GM23338 (cell line): ENCODE measurements around the gene ARHGEF28. TPM values are rescaled to one million over a fixed set of nuclear protein-coding genes. Genes with fewer than 3 reads are reported as not detected.

Source experiments
- ATAC-seq: fragments of 200-7000 bp; cut with Tn5 transposase; 3 replicates; pipeline ENCODE4 v1.9.1; 2020
- DNase-seq: peaks from one replicate; pipeline ENCODE4 v3.0.0-alpha.2; 2015; ENCODE audit warnings: low spot score
- H2AFZ ChIP-seq: fragments of 200-600 bp; sonication (generic); 2 replicates; pipeline ENCODE4 v1.8.0; 2016; ENCODE audit warnings: antibody characterized with exemption, mild to moderate bottlenecking, moderate library complexity
- H3F3A ChIP-seq: fragments of 200-600 bp; sonication (generic); replicated peaks from 2 replicates; pipeline ENCODE4 v1.8.0; 2017; ENCODE audit warnings: antibody characterized with exemption, mixed run types, low read depth
- H3K27ac ChIP-seq: fragments of 200-600 bp; sonication (generic); 2 replicates; pipeline ENCODE4 v1.6.1; 2016; ENCODE audit warnings: low read depth
- H3K27me3 ChIP-seq: fragments of 200-600 bp; sonication (generic); 2 replicates; pipeline ENCODE4 v1.8.0; 2016; ENCODE audit warnings: mild to moderate bottlenecking, mixed run types, moderate library complexity; ENCODE audit not compliant: insufficient read depth
- H3K36me3 ChIP-seq: fragments of 200-600 bp; sonication (generic); 2 replicates; pipeline ENCODE4 v1.8.0; 2016; ENCODE audit warnings: mild to moderate bottlenecking; ENCODE audit not compliant: insufficient read depth
- H3K4me1 ChIP-seq: fragments of 200-600 bp; sonication (generic); 2 replicates; pipeline ENCODE4 v1.8.0; 2016; ENCODE audit warnings: mild to moderate bottlenecking, moderate library complexity; ENCODE audit not compliant: insufficient read depth
- H3K4me2 ChIP-seq: fragments of 200-600 bp; sonication (generic); 2 replicates; pipeline ENCODE4 v1.7.1; 2017; ENCODE audit warnings: mixed run types
- H3K4me3 ChIP-seq: fragments of 200-600 bp; sonication (generic); 2 replicates; pipeline ENCODE4 v1.6.1; 2016; ENCODE audit warnings: mixed run types
- H3K79me2 ChIP-seq: fragments of 200-600 bp; sonication (generic); replicated peaks from 2 replicates; pipeline ENCODE4 v1.8.0; 2017; ENCODE audit warnings: mild to moderate bottlenecking; ENCODE audit not compliant: insufficient read depth
- H3K9me2 ChIP-seq: fragments of 200-600 bp; sonication (generic); 2 replicates; pipeline ENCODE4 v1.8.0; 2017; ENCODE audit not compliant: insufficient read depth
- H4K20me1 ChIP-seq: fragments of 200-600 bp; sonication (generic); replicated peaks from 2 replicates; pipeline ENCODE4 v1.8.0; 2017; ENCODE audit warnings: mild to moderate bottlenecking; ENCODE audit not compliant: insufficient read depth
- H3K27ac Mint-ChIP-seq: 2 replicates; pipeline ENCODE4 v1.8.0; 2020; ENCODE audit warnings: inconsistent platforms, mild to moderate bottlenecking, moderate library complexity, mixed read lengths
- H3K27me3 Mint-ChIP-seq: 3 replicates; pipeline ENCODE4 v1.8.0; 2022; ENCODE audit warnings: low read depth, mild to moderate bottlenecking, moderate library complexity, mixed read lengths, inconsistent platforms; ENCODE audit not compliant: insufficient read depth, poor library complexity
- H3K36me3 Mint-ChIP-seq: 3 replicates; pipeline ENCODE4 v1.8.0; 2021; ENCODE audit warnings: low read depth, mild to moderate bottlenecking, inconsistent platforms, moderate library complexity, mixed read lengths
- H3K4me1 Mint-ChIP-seq: 3 replicates; pipeline ENCODE4 v1.8.0; 2020; ENCODE audit warnings: mild to moderate bottlenecking, inconsistent platforms, mixed read lengths
- H3K4me3 Mint-ChIP-seq: 3 replicates; pipeline ENCODE4 v1.8.0; 2021; ENCODE audit warnings: moderate library complexity, mild to moderate bottlenecking, inconsistent platforms, mixed read lengths
- H3K9me3 Mint-ChIP-seq: 3 replicates; pipeline ENCODE4 v1.8.0; 2020; ENCODE audit warnings: moderate library complexity, mild to moderate bottlenecking, inconsistent platforms, mixed read lengths
- CREB1 ChIP-seq: fragments of 250-450 bp; sonication (Bioruptor Pico); IDR thresholded peaks from 2 replicates; pipeline ENCODE4 v1.5.0; 2020; ENCODE audit warnings: low read depth, mild to moderate bottlenecking, moderate library complexity
- CTCF ChIP-seq, 2 experiments: fragments of 200-600 bp in 1 of 2; sonication (generic) in 1 of 2; conservative IDR thresholded peaks; 2 replicates each; pipeline versions ENCODE4 v1.5.1 to v1.6.1; 2016 to 2017; ENCODE audit warnings: antibody characterized with exemption in 2 of 2, low read depth in 2 of 2, mild to moderate bottlenecking in 2 of 2, moderate library complexity in 1 of 2
- ETS1 ChIP-seq: IDR thresholded peaks from 2 replicates; pipeline ENCODE4 v1.6.1; 2016; ENCODE audit warnings: antibody characterized with exemption
- EZH2 ChIP-seq: fragments of 200-600 bp; sonication (generic); IDR thresholded peaks from one replicate; pipeline ENCODE4 v1.8.0; 2017; ENCODE audit warnings: antibody characterized with exemption, mild to moderate bottlenecking, low read depth; ENCODE audit not compliant: unreplicated experiment
- JUNB ChIP-seq: IDR thresholded peaks from one replicate; pipeline ENCODE4 v1.6.1; 2016; ENCODE audit warnings: antibody characterized with exemption; ENCODE audit not compliant: unreplicated experiment
- NANOG ChIP-seq: IDR thresholded peaks from 2 replicates; pipeline ENCODE4 v1.6.1; 2016; ENCODE audit warnings: antibody characterized with exemption, borderline replicate concordance
- POLR2AphosphoS5 ChIP-seq: IDR thresholded peaks from 2 replicates; pipeline ENCODE4 v1.6.1; 2016; ENCODE audit warnings: antibody characterized with exemption, low read depth
- STAT1 ChIP-seq: IDR thresholded peaks from one replicate; pipeline ENCODE4 v1.6.1; 2016; ENCODE audit warnings: antibody characterized with exemption; ENCODE audit not compliant: unreplicated experiment
- ZNF114 ChIP-seq: fragments of 250-450 bp; sonication (Bioruptor Pico); IDR thresholded peaks from 2 replicates; pipeline ENCODE4 v1.5.0; 2020; ENCODE audit warnings: mild to moderate bottlenecking, moderate library complexity
- ZNF331 ChIP-seq: fragments of 250-450 bp; sonication (Bioruptor Pico); IDR thresholded peaks from 2 replicates; pipeline ENCODE4 v1.5.0; 2020; ENCODE audit warnings: low read depth, mild to moderate bottlenecking, moderate library complexity
- ZNF462 ChIP-seq: fragments of 250-450 bp; sonication (Bioruptor Pico); IDR thresholded peaks from 2 replicates; pipeline ENCODE4 v1.5.0; 2020; ENCODE audit warnings: mild to moderate bottlenecking, moderate library complexity
- polyA plus RNA-seq: library from polyadenylated mRNA; unstranded; fragments of >200 nt; fragmentation: Nextera tagmentation; extraction: Ambion mirVana; gene quantifications from 2 replicates; pipeline ENCODE4 v1.2.1, GENCODE V29; 2016
- total RNA-seq: library from RNA; depleted of rRNA; stranded (reverse); fragments of >200 nt; shearing (Covaris generic); gene quantifications from 2 replicates; pipeline ENCODE4 v1.2.3, GENCODE V29; 2014

The ARHGEF28 gene
- total and polyA plus RNA-seq, 2 experiments from 2014 or later: 0.39 to 1.0 TPM

GRCh38 chr5:73591698-73592501 is 34.1 kb upstream of the ARHGEF28 start (continued):
- TF ChIP-seq CTCF (conservative IDR thresholded peaks at IDR 0.05; ENCODE audit: low read depth in 2 of 2) (no peak), POLR2AphosphoS5 (no peak), ZNF114 (CRISPR knock-in tag) (no peak), NANOG (no peak), ZNF331 (no peak), STAT1 (no peak), CREB1 (CRISPR knock-in tag) (no peak), JUNB (no peak)

GRCh38 chr5:73592551-73592950 is 33.4 kb upstream of the ARHGEF28 start:
- Mint-ChIP-seq H3K4me1 (no peaks in the 10 kb centered on the region), H3K27ac (no peak overlapping the region), H3K4me3 (no peak overlapping the region), H3K27me3 (peaks cover 2% of the 10 kb centered on the region), H3K9me3 (no peaks in the 10 kb centered on the region), H3K36me3 (no peaks in the 10 kb centered on the region)
- TF ChIP-seq ZNF462 (CRISPR knock-in tag): no peak
- no peak for TF ChIP-seq ZNF114 (CRISPR knock-in tag)
- TF ChIP-seq ZNF331: no peak
- no peak for TF ChIP-seq EZH2
- no peak for TF ChIP-seq CREB1 (CRISPR knock-in tag)
- no peak for TF ChIP-seq ETS1
- TF ChIP-seq POLR2AphosphoS5: no peak
- Histone ChIP-seq H3K27ac (no peak overlapping the region), H3K4me3 (no peak overlapping the region), H3F3A (no peaks in the 10 kb centered on the region), H2AFZ (no peak overlapping the region), H3K27me3 (no peaks in the 10 kb centered on the region), H3K4me1 (no peaks in the 10 kb centered on the region), H3K79me2 (no peaks in the 10 kb centered on the region), H3K36me3 (no peaks in the 10 kb centered on the region), H4K20me1 (no peaks in the 10 kb centered on the region), H3K4me2 (no peak overlapping the region), H3K9me2 (no peaks in the 10 kb centered on the region)
- DNase-seq (no peak), ATAC-seq (no peak)
